HK-2 (cell line): ENCODE results near the gene ADORA2A.

ENCODE experiments used
- DNase-seq: peaks from one replicate; pipeline ENCODE4 v3.0.0-alpha.2; 2018; ENCODE audit not compliant: unreplicated experiment

Gene ADORA2A

DNA sequence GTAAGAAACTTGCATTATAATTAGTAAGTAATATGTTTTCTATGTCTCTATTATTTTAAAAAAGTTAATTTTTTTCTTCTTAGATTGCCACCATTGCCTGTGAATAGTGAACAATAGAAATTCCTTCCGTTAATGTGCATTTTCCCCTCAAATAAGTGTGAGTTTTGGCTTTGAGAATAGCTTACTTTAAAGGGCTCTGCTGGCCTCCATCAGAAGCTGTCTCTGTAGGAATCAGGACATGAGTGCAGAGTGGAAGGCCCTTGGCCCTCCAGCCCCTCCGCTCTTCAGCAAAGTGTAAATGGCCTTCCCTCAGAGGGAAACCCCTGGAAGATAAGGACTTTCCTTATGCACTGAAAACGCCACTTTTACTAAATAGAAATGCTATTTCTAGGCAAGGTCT, 24.1 kb upstream of the ADORA2A start:
- no peak for DNase-seq

DNA sequence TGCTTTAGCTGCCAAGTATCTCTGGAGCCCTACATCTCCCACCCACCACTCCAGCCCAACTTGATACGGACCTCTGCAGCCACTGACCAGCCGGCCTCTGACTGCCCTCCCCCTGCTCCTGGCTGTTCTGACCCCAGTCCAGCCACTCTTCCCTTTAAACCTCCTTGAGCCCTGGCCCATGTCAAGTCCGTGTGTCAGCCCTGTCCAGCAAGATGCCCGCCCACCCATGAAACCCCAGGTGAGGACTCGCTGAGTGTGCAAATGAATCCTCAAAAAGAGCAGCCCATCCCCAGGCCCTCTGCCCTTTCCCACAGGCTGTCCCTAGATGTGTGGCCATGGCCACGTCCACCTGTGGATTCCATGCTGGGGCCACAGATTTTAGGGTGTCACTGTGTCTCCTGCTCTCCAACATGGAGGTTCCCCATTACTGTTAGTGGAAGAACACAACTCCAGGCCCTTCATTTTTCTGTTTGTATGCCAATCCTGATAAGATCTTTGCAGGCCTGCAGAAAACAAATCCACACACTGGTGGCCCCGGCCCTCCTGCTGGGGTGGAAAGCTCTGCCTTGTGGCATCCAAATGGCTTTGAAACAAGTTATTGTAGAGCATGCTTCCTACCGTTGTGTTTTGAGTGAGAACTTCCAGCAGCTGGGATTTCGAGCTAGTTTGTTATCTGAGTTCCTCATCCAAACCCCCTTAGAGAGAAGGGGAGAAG, 22.7 kb upstream of the ADORA2A start:
- DNase-seq = no peak

DNA sequence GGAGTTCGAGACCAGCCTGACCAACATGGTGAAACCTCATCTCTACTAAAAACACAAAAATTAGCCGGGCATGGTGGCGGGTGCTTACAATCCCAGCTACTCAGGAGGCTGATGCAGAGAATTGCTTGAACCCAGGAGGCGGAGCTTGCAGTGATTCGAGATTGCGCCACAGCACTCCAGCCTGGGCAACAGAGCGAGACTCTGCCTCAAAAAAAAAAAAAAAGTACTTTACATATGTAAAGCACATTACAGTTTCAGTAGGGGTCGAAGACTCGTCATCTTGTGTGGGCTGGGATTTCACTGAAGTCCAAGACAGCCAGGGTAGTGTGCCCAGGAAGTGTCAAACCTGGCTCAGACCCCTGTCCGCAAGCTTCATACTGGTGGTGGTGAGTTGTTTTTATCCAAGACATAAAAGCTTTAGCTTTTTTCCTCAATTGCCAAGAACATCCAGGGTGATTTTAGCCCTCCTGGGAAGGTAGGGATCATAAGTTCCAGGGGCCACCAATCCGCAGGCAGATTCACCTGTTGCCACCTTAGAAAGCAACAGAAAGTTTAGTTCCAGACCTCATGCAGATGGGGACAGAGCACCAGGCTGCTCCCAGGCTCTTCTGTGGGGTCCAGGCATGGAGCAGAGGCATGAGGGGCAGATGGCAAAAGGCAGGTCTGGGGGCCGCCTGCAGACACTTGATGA, 21.6 kb upstream of the ADORA2A start:
- DNase-seq = no peak

DNA sequence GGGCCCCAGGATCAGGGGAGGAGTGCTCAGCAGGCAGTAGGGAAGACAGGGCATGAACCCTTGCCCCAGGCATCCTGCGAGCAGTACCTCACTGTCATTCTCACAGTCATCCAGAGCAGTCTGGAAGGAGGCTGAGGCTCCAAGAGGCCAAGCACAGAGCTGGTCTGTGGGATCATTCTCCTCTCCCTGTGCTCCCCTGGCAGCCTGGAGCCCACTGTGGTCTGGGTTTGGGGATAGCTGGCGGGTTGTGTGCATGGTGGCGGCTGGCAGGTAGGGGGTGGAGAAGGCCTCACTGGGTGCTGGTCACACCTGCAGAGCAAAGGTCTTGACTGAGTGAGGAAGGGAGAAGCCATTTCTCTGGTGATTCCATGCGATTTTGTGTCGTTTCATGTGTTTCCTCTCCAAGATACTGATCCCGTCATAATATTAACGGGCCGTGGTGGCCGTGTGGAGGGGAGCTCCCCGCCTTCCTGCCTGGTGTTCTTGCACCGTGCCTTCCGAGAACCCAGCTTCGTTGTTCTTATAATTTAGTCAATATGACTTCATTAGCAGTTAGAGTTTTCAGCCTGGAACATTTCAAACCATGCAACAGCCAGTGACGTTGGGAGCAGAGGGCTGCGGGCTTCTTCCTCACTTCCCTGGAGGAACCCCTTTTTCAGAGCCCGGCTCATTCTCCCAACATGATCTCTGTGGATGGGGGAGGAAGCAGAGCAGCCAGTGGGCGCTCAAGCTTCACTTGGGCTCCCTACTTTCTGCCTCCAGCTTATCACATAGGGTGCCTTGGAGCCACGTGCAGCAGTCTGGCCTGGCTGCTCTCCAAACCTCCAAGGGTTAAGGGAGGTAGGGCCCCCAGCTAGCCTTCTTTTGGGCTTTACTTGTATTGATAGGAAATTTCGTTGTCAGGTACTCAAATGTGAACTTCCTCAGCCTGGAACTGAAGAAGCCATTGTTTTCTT, 20.8 kb upstream of the ADORA2A start:
- no peak for DNase-seq

DNA sequence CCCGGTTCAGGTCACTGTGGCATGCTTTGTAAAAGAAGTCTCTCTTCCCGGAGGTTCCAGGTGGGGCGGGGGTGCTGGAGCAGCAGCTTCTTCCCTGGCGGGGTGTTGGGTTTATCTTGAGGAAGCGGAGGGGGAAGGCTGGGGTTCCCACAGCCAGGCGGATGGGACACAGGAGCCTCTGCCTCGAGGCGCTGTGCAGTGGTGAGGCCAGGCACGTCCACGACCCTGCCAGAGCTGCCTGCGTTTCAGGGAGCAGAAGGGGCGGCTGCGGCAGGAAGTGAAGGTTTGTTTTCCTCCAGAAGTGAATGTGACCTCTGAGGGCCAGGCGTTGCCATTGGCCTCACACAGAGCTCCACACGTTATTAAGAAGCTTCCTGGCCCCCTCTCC, 20.1 kb upstream of the ADORA2A start:
- no peak for DNase-seq

DNA sequence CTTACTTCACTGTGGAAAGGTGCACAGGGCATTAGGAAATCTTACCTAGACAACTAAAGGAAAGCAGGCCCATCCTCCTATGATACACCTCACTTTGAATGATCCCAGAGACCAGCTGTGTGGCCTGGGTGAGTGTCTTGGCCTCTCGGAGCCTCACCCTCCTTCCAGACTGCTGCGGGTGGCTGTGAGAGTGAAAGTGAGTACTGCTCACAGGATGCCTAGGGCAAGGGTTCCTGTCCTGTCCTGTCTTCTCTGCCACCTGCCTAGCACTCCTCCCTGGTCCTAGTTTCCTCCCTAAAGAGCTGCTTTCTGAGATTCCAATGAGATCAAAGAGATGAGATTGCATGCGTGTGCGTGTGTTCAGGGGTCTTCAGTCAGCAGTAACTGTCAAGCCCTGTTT, 19.5 kb upstream of the ADORA2A start:
- DNase-seq = no peak

DNA sequence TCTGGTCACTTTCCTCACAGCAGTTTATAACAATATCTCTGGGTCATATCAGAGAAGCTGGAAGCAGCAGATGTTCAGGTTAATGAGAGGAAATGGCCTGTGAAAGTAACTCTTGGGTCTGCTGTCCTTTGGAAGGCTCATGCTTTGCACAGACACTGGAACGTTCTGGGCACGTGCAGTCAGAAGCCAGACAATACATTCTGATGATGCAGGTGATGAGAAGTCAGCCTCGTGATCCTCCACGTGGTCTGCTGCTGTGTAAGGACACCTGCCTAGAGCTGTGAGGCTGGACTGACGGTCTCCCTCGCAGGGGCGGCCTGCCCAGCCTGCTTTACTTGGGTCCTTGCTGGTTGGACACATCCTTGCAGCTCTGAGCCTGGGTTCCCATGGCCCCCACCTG, 18.8 kb upstream of the ADORA2A start:
- DNase-seq = no peak

DNA sequence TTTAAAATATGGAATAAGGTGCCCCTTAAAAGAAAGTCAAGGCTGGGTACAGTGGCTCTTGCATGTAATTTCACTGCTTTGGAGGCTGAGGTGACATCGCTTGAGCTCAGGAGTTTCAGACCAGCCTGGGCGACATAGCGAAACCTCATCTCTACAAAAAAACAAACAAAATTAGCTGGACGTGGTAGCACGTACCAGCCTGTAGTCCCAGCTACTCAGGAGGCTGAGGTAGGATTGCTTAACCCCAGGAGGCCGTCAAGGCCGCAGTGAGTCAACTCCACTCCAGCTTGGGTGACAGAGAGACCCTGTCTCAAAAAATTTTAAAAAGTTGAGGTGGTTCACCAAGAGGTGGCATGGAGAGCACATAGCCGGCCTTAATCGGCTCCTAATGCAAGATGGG, 17.7 kb upstream of the ADORA2A start:
- no peak for DNase-seq

DNA sequence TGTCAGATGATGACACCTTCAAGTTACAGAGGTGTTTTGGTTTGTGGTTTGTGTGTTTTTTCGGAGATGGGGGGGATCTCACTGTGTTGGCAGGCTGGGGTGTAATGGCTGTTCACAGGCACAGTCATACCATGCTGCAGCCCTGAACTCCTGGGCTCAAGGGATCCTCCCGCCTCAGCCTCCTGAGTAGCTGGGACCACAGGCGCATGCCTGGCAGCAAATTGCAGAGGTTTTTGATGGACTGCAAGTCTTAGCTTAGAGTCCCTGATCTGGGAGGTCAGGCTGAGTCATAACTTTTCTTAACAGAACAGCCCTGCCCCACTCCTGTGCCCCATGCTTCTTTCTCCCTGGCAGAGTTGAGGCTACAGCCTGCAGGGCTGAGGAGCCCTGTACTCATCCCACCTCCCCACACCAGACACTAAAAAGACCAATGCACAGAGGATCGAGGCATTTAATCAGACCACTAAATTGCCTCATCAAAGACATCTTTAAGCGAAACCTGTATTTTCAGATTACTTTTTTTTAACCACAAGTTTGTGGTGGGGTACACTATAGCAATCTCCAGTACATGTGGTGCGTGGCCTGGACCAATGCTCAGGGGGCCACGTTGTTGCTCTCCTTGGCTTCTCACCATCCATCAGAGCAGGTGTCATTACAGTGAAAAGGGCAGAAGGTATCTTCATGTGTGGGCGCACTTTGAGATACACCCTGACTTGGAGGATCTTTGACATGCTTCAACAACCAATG, 17.1 kb upstream of the ADORA2A start:
- no peak for DNase-seq

DNA sequence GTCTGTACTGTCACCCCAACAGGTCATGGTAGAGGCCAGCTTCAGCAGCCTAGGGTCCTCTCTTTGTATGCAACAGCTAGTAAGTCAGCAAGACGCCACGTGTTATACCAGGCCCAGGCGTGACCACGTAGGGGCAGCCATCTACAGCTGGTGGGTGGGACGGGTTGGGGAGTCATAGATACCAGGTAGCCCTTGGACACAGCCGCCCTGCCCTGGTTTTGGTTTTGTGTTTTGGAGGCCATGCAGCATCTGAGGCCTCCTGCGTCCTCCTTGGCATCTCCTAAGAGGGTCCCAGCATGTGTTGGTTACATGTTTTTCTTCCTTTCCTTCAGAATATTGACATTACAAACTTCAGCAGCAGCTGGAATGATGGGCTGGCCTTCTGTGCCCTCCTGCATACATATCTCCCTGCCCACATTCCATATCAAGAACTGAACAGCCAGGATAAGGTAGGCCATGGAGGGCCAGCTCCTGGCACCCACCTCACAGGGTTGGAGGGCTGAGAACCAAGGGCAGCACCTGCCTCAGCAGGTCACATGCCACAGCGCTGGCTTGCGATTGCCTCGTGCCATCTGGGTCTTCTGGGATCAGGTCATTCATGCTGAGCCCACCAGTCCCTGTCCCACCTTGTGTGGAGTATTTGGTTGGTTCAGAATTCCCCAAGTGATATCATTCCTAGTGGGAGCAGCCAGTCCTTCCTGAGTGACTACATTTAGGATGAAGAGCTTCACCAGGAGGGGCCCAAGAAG, 16.0 kb upstream of the ADORA2A start:
- DNase-seq = no peak

DNA sequence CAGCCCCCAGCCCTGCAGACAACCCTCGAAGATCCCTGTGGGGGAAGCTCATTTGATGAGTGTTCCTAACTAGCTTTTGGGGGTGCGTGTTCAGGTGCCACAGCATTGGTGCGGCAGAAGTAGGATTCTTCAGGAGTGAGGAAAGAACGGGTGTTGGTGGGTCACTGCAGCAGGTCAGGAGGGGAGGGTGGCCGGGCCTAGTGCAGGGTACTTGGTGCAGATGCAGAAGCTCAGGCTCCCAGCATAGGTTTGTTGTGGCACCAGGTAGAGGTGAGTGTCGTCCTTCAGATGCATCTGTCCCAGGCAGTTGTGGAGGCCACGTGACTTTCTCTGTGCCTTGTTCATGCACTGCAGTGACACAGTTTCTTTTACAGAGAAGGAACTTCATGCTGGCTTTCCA, 15.1 kb upstream of the ADORA2A start:
- DNase-seq = no peak

DNA sequence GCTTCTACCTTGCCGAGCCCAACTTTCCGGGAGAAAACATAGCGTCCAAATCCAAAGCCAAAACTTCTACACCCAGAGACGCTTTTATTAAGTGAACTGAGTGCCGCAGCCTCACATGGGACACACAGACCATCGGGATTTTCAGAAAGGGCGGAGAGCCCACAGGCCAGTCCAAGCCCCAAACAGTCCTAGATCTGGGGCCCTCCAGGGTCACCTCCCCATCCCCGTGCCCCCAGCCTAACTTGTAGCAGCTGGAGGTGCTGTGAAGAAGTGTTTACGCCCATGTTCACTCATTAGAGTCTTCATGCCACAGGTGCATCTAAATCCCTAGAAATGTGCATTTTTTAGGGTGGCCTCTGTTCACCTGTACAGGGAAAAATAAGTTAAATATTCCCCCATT, 14.1 kb upstream of the ADORA2A start:
- no peak for DNase-seq

DNA sequence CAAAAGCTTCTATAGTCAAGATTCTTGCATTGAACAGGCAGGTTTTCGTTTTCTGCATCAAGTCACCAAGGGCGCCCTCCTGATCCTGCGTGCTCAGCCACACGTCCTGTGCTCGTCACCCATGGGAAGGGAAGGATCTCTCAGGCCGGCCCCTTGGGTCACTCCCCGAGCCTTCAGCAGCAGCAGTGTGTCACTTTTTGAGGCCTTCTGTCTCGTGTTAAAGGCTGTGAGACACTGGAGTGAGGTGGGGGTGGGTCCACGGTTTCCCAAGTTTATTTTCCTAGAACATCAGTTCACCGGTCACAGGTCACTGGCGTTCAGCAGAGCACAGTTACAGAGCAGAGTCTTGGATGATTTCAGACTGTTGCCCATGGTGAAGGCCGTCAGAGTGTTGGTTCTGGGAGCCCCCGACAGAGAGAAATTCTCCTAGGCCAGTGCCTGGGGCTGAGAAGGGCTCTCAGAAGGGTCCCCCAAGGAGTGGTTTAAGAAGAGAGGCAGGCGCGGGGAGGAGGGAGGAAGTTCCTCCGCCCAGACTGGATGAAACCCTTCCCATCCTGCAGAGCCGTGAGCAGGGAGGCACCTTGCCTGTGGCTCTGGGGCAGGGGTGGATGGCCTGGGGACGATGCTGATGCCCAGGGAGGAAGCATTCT, 13.5 kb upstream of the ADORA2A start:
- DNase-seq = no peak

DNA sequence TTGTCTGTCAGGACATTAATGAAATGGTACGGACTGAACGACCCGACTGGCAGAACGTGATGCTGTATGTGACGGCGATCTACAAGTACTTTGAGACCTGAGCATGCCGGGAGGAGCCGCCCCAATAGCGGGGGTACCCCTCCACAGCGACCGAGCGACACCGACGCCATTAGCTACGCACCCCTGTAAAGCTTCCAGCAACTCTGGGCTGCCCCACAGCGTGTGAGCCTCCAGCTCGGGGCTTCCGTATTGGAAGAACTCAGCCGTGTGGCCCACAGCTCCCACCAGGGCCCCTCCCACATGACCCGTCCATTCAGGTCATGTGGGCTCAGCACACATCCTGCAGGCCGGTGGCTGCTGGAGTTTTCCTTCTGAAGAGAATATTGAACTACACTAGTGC, 12.9 kb upstream of the ADORA2A start:
- DNase-seq = no peak

DNA sequence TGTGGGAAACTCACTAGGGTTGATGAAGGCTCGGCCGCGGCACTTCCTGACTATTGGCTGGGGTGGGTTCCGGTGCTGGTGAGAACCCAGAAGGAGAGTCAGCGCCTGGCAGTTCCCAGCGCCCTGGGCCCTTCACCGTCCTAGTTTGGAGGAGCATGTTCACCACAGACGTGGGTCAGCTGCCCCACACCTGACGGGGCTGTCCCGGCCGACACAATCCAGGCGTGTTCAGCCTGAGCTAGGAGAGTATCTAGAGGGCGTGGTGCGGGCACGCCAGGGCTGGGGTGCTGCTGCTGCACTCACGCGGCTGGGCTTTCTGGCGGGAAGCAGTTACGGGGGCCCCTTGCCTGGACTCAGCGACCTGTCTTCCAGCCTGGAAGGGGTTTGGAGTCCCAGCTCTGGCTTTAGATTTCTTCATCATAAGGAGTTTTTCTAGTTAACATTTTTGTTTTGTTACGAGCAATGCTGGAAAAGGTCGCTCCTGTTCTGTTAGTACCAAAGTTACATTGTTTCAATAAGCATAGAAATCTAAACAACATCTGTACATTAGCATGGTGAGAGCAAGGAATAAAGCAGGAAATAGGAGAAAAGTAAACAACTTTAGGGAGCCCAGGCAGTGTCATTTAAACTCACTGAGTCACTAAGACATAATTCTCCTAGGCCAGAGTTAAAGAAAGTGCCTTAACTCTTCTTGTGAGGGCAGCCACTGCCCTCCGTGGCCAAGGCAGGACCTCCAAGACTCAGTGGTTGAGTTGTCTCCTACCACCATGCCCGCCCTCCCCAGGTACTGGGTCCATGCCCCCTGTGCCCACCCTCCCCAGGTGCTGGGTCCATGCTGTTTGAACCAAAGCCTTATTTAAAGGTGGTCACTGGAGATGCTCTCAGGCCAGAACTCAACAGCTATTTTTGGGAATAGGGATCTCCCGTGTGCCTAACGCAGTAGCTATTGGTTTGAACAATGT, 12.1 kb upstream of the ADORA2A start:
- no peak for DNase-seq

DNA sequence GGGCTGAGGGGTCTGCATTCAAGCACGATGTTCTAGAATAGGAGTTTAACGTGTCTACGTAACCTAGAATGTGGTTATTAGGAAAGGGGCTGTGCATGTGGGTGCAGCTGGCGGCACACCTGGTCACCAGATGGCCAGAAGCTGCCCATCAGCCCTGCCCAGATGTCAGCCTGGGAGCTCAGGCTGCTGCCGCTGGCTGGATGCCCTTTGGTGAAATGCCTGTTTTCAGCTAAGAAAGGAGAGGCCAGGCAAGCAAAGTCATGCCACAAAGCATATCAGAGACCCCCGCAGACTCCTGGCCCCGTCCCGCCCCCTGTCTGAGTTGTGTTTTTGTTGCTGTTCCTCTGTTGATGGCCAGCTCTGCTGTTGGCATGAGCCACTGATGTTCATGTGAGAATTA, 11.3 kb upstream of the ADORA2A start:
- no peak for DNase-seq

DNA sequence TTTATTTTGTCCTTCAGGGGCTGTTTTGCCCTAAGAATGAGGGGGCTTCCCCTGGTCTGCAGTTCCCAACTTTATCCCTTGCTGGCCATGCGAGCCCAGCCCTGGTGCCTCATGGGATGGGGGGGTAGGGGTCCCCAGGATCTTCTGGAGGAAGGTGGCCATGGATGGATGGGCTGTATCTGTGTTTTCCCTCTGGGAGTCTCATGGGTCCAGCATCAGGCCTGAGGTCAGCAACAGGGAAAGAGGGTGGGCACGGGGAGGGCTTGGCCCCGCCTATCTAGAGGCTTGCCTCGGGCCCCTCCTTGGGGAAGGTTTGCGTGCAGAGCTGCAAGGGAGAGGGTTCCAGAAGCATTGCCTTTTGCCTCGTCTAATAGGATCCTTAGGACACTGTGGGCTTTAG, 10.8 kb upstream of the ADORA2A start:
- DNase-seq = no peak

DNA sequence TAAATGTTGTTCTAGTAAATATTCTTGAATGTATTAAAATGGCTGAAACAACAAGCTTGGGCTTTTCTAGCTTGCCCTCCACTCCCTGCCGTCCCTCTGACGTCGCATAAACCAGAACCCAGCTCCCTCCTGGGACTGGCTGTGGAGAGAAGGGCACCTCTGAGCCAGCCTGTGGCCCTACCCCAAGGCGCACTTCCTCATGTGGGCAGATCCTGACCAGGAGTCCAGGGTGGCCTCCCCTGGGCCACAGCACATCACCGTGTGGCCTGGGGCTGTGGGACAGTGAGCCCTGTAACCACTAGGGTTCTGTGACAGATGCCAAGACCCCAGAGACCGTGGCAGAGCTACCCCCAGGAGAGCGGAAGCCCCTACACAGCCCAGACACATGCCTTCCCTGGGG, 10.2 kb upstream of the ADORA2A start:
- DNase-seq = no peak

DNA sequence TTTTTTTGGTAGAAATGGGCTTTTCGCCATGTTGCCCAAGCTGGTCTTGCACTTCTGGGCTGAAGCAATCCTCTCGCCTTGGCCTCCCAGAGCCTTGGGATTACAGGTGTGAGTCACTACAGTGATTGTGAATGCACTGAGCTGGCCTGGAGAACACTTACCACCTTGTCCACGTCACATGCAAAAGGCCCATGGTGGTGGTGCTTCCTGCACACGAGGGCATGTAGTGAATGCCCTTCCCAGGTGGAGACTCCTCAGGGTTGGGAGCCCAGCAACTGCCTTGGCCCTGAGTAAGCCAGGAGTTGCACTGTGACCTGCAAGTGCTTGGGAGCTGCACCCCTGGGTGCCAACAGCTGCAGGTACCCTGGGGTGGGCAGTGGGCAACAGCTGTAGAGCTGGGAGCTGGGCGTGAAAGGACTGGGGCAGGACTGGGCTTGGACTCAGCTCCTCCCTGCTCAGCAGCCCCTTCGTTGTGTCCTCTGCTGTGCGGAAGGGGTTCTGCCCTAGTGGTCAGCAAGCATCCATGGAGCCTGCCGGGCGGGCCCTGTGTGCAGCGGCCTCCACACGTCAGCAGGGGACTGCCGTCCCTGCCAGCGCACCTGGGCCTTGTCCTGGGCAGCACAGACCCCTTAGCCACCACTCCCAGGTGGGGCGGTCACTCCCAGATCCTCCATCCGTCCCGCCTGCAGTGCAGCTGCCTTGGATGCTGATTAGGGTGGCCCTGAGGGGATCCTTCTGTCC, 9.3 kb upstream of the ADORA2A start:
- DNase-seq = no peak
